Naive thymus-derived CD4-positive, alpha-beta T cell (primary cell): ENCODE data around the gene NR1H2. TPM values are rescaled to one million over a fixed set of nuclear protein-coding genes. Genes with fewer than 3 reads are reported as not detected.
A peak's percentile ranks its signal among the peaks of the same experiment; 100 is the strongest.

Source experiments
- ATAC-seq: fragments of 150-1000 bp; cut with Tn5 transposase; 2 replicates; pipeline ENCODE4 v1.10.0; 2021; ENCODE audit warnings: mild to moderate bottlenecking, moderate library complexity
- CTCF ChIA-PET: fragments of 350-600 bp; sonication (Branson Sonifier 250); formaldehyde crosslinking; loops from one replicate; lab custom pipeline; 2021; ENCODE audit warnings: antibody characterized with exemption; lab: Charles Lee
- POLR2A ChIA-PET: fragments of 350-600 bp; sonication (Branson Sonifier 250); formaldehyde crosslinking; loops from one replicate; lab custom pipeline; 2021; ENCODE audit warnings: antibody characterized with exemption, inconsistent platforms; lab: Charles Lee
- DNase-seq, 9 donors: peaks; one replicate each; pipeline versions ENCODE4 v3.0.0 to v3.0.0-alpha.2; 2020 to 2022; ENCODE audit warnings: mixed read lengths in 1 of 9
- H3K27ac ChIP-seq: one replicate; pipeline ENCODE4 v1.7.0; 2013; ENCODE audit warnings: mild to moderate bottlenecking, low read depth, low read length, moderate library complexity
- H3K27me3 ChIP-seq, 2 donors: one replicate each; pipeline ENCODE4 v1.7.0; 2013; ENCODE audit warnings: low read length in 2 of 2, mild to moderate bottlenecking in 2 of 2, moderate library complexity in 2 of 2; ENCODE audit not compliant: control insufficient read depth in 2 of 2, insufficient read depth in 2 of 2
- H3K36me3 ChIP-seq, 3 experiments: 1 replicate in 2 of 3; 2 replicates in 1 of 3; pipeline ENCODE4 v1.7.0; 2013; ENCODE audit warnings: low read length in 3 of 3, mild to moderate bottlenecking in 3 of 3, moderate library complexity in 1 of 3; ENCODE audit not compliant: insufficient read depth in 3 of 3, control insufficient read depth in 2 of 3
- H3K4me1 ChIP-seq, 2 donors: one replicate each; pipeline ENCODE4 v1.7.0; 2013; ENCODE audit warnings: low read length in 2 of 2, mild to moderate bottlenecking in 2 of 2, moderate library complexity in 1 of 2; ENCODE audit not compliant: control insufficient read depth in 2 of 2, insufficient read depth in 2 of 2
- H3K4me3 ChIP-seq: 2 replicates; pipeline ENCODE4 v1.7.0; 2013; ENCODE audit warnings: mild to moderate bottlenecking, low read length
- H3K9me3 ChIP-seq, 3 experiments: 1 replicate in 2 of 3; 2 replicates in 1 of 3; pipeline ENCODE4 v1.7.0; 2013; ENCODE audit warnings: low read length in 3 of 3; ENCODE audit not compliant: control insufficient read depth in 2 of 3
- H3K27ac Mint-ChIP-seq, 9 donors: one replicate each; pipeline ENCODE4 v1.8.0; 2020 to 2022; ENCODE audit warnings: mixed read lengths in 9 of 9, mild to moderate bottlenecking in 8 of 9, moderate library complexity in 5 of 9, inconsistent platforms in 2 of 9
- H3K27me3 Mint-ChIP-seq, 5 donors: one replicate each; pipeline ENCODE4 v1.8.0; 2021 to 2022; ENCODE audit warnings: mixed read lengths in 5 of 5, mild to moderate bottlenecking in 1 of 5
- H3K36me3 Mint-ChIP-seq, 5 donors: one replicate each; pipeline ENCODE4 v1.8.0; 2020 to 2022; ENCODE audit warnings: mixed read lengths in 5 of 5, mild to moderate bottlenecking in 3 of 5, inconsistent platforms in 1 of 5
- H3K4me1 Mint-ChIP-seq, 7 donors: one replicate each; pipeline ENCODE4 v1.8.0; 2020 to 2022; ENCODE audit warnings: mixed read lengths in 7 of 7, mild to moderate bottlenecking in 3 of 7, inconsistent platforms in 1 of 7
- H3K4me3 Mint-ChIP-seq, 10 donors: one replicate each; pipeline ENCODE4 v1.8.0; 2020 to 2022; ENCODE audit warnings: mild to moderate bottlenecking in 10 of 10, mixed read lengths in 10 of 10, moderate library complexity in 6 of 10, inconsistent platforms in 2 of 10
- H3K9me3 Mint-ChIP-seq, 11 donors: one replicate each; pipeline ENCODE4 v1.8.0; 2020 to 2022; ENCODE audit warnings: mixed read lengths in 11 of 11, mild to moderate bottlenecking in 4 of 11, inconsistent platforms in 1 of 11, moderate library complexity in 1 of 11
- intact Hi-C, 2 donors: fragments of 100-400 bp; cut with micrococcal nuclease; formaldehyde crosslinking; loops; one replicate each; pipeline ENCODE4 v1.15.1; 2023
- polyA plus RNA-seq, 2 donors: library from polyadenylated mRNA; unstranded; fragments of 300-500 nt; fragmentation: Illumina TruSeq; gene quantifications; one replicate each; pipeline ENCODE4 v1.2.3, GENCODE V29; 2021
- total RNA-seq, 6 experiments: library from RNA in 5 of 6; stranded (reverse) in 5 of 6; gene quantifications; 1 replicate in 5 of 6; 2 replicates in 1 of 6; pipeline ENCODE4 v1.2.3 and lab custom pipeline; 2021 to 2026

The NR1H2 gene
- total and polyA plus RNA-seq, 7 experiments from 2014 or later: 66.6 to 284 (median 114) TPM

- ChIA-PET CTCF (no interaction called here), POLR2A (no interaction called here)
- no peak for ATAC-seq
- no peaks in the 10 kb centered on the region for H3K9me3 Mint-ChIP-seq
- H3K27me3 ChIP-seq: no peaks in the 10 kb centered on the region
- no peaks in the 10 kb centered on the region for H3K27me3 Mint-ChIP-seq
- peaks cover 0 to 4% (median 0%) of the 10 kb centered on the region in 3 experiments for H3K36me3 ChIP-seq
- no peak overlapping the region for H3K27ac Mint-ChIP-seq
- H3K36me3 Mint-ChIP-seq: peaks cover 0 to 3% (median 0%) of the 10 kb centered on the region in 5 donors
- no peaks in the 10 kb centered on the region for H3K9me3 ChIP-seq
- intact Hi-C loops: no loop called here
- peaks cover 2 to 32% (median 27%) of the 10 kb centered on the region in 7 donors for H3K4me1 Mint-ChIP-seq
- no peak overlapping the region for H3K27ac ChIP-seq
- H3K4me1 ChIP-seq: peaks cover 1 to 4% of the 10 kb centered on the region in 2 donors
- no peak overlapping the region for H3K4me3 ChIP-seq
- H3K4me3 Mint-ChIP-seq: no peak overlapping the region
- no peak for DNase-seq
Measured at GRCh38 chr19:50371914-50372475, 4.3 kb upstream of the NR1H2 start.

- ChIA-PET POLR2A (no interaction called here), CTCF (no interaction called here)
- Mint-ChIP-seq H3K4me1 (peaks cover 12 to 37% (median 24%) of the 10 kb centered on the region in 7 donors), H3K36me3 (peaks cover 11 to 26% (median 16%) of the 10 kb centered on the region in 5 donors), H3K27me3 (no peaks in the 10 kb centered on the region), H3K27ac (peak overlapping the region; percentile 71 to 100 (median 99)), H3K9me3 (no peaks in the 10 kb centered on the region), H3K4me3 (peak overlapping the region; percentile 62 to 100 (median 96))
- H3K36me3 ChIP-seq: peaks cover 0 to 51% (median 33%) of the 10 kb centered on the region in 3 experiments
- no peaks in the 10 kb centered on the region for H3K27me3 ChIP-seq
- ATAC-seq: peak; percentile 7
- peak in 7 of 9 donors; percentile 36 to 74 (median 57) for DNase-seq
- H3K9me3 ChIP-seq: no peaks in the 10 kb centered on the region
- H3K27ac ChIP-seq: peak overlapping the region; percentile 100
- peaks cover 4 to 10% of the 10 kb centered on the region in 2 donors for H3K4me1 ChIP-seq
- intact Hi-C loops: loop anchor here (2.0 to 5.0 kb wide), 2 partner anchors 54 to 735 kb away; partner anchors contain the start of genes RRAS (in 1 of the 2) and SCAF1 (in 1 of the 2)
- H3K4me3 ChIP-seq: no peak overlapping the region
Measured at GRCh38 chr19:50377051-50377461, 799 bp downstream of the NR1H2 start.

DNA sequence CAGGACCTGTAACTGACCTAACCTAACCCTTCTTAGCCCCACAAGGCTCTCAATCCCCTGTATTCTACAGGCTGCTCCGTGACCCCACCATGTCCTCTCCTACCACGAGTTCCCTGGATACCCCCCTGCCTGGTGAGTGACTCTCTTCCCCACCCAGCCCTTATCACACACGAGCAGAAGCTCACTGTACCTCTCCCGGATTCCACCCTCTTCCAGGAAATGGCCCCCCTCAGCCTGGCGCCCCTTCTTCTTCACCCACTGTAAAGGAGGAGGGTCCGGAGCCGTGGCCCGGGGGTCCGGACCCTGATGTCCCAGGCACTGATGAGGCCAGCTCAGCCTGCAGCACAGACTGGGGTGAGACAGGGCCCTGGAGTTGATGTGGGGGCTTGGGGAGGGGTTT lies 1.3 kb downstream of the NR1H2 start:
- Histone ChIP-seq H3K9me3 (no peaks in the 10 kb centered on the region), H3K27ac (peak overlapping the region; percentile 100), H3K4me1 (peaks cover 4 to 10% of the 10 kb centered on the region in 2 donors), H3K27me3 (no peaks in the 10 kb centered on the region), H3K4me3 (no peak overlapping the region), H3K36me3 (peaks cover 0 to 56% (median 33%) of the 10 kb centered on the region in 3 experiments)
- ChIA-PET CTCF (no interaction called here), POLR2A (no interaction called here)
- Mint-ChIP-seq H3K4me3 (peak overlapping the region; percentile 58 to 100 (median 96)), H3K4me1 (peaks cover 12 to 37% (median 24%) of the 10 kb centered on the region in 7 donors), H3K9me3 (no peaks in the 10 kb centered on the region), H3K27ac (peak overlapping the region; percentile 71 to 100 (median 99)), H3K36me3 (peaks cover 11 to 26% (median 16%) of the 10 kb centered on the region in 5 donors), H3K27me3 (no peaks in the 10 kb centered on the region)
- no peak for ATAC-seq
- no peak for DNase-seq
- intact Hi-C loops: loop anchor here (2.0 to 5.0 kb wide), 2 partner anchors 53 to 735 kb away; partner anchors contain the start of genes RRAS (in 1 of the 2) and SCAF1 (in 1 of the 2)

DNA sequence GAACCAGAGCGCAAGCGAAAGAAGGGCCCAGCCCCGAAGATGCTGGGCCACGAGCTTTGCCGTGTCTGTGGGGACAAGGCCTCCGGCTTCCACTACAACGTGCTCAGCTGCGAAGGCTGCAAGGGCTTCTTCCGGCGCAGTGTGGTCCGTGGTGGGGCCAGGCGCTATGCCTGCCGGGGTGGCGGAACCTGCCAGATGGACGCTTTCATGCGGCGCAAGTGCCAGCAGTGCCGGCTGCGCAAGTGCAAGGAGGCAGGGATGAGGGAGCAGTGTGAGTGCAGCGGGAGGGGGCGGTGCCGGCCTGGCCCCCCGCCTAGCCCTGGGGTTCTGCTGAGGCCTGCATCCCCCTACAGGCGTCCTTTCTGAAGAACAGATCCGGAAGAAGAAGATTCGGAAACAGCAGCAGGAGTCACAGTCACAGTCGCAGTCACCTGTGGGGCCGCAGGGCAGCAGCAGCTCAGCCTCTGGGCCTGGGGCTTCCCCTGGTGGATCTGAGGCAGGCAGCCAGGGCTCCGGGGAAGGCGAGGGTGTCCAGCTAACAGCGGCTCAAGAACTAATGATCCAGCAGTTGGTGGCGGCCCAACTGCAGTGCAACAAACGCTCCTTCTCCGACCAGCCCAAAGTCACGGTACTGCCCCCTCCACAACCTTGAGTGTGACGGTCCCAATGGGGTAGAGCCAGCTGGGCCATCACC lies 2.1 kb downstream of the NR1H2 start:
- no peak for DNase-seq
- Mint-ChIP-seq H3K4me3 (peak overlapping the region in 7 of 10 donors; percentile 11 to 96 (median 71)), H3K9me3 (no peaks in the 10 kb centered on the region), H3K36me3 (peaks cover 11 to 26% (median 16%) of the 10 kb centered on the region in 5 donors), H3K4me1 (peaks cover 16 to 40% (median 27%) of the 10 kb centered on the region in 7 donors), H3K27me3 (no peaks in the 10 kb centered on the region), H3K27ac (peak overlapping the region in 8 of 9 donors; percentile 18 to 100 (median 90))
- Histone ChIP-seq H3K27ac (peak overlapping the region; percentile 100), H3K4me1 (peaks cover 4 to 10% of the 10 kb centered on the region in 2 donors), H3K4me3 (no peak overlapping the region), H3K9me3 (no peaks in the 10 kb centered on the region), H3K36me3 (peaks cover 0 to 58% (median 33%) of the 10 kb centered on the region in 3 experiments), H3K27me3 (no peaks in the 10 kb centered on the region)
- intact Hi-C loops: loop anchor here in 1 of 2 donors (5.0 kb wide), 1 partner anchor 736 kb away; the partner anchor contains the start of genes RRAS and SCAF1
- ChIA-PET POLR2A (interaction anchor here (0.5 to 0.6 kb wide), 2 partner anchors 47 to 99 kb away, joined by 3 read pairs; no protein-coding TSS in a partner anchor), CTCF (no interaction called here)
- no peak for ATAC-seq

DNA sequence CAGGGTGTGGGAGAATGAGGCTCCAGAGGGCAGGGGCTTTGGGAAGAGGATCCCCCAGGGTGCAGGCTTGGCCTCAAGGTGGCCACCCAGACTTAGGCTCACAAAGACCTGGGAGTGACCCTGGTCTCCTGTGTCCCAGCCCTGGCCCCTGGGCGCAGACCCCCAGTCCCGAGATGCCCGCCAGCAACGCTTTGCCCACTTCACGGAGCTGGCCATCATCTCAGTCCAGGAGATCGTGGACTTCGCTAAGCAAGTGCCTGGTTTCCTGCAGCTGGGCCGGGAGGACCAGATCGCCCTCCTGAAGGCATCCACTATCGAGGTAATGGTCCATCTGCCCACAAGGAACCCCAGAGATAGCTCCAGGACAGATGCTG lies 2.6 kb downstream of the NR1H2 start:
- peak overlapping the region in 6 of 9 donors; percentile 17 to 80 (median 42) for H3K27ac Mint-ChIP-seq

GRCh38 chr19:50379602-50380001 lies 3.3 kb downstream of the NR1H2 start:
- peaks cover 0 to 58% (median 33%) of the 10 kb centered on the region in 3 experiments for H3K36me3 ChIP-seq
- H3K4me1 Mint-ChIP-seq: peaks cover 21 to 49% (median 39%) of the 10 kb centered on the region in 7 donors
- H3K4me3 ChIP-seq: no peak overlapping the region
- H3K4me3 Mint-ChIP-seq: peak overlapping the region in 1 of 10 donors; percentile 8
- DNase-seq (no peak), ATAC-seq (no peak)
- intact Hi-C loops: loop anchor here (5.0 to 10.0 kb wide), 4 partner anchors 53 to 985 kb away; partner anchors contain the start of genes CLDND2 (in 1 of the 2), CLEC11A (in 1 of the 2), ETFB (in 1 of the 2) and MYBPC2 (in 1 of the 2)
- H3K36me3 Mint-ChIP-seq: peaks cover 11 to 26% (median 16%) of the 10 kb centered on the region in 5 donors
- no peaks in the 10 kb centered on the region for H3K9me3 ChIP-seq
- H3K9me3 Mint-ChIP-seq: peaks cover 0 to 8% (median 0%) of the 10 kb centered on the region in 11 donors
- H3K27me3 Mint-ChIP-seq: no peaks in the 10 kb centered on the region
- peaks cover 8 to 11% of the 10 kb centered on the region in 2 donors for H3K4me1 ChIP-seq
- ChIA-PET POLR2A (no interaction called here), CTCF (no interaction called here)
- H3K27ac Mint-ChIP-seq: peak overlapping the region in 4 of 9 donors; percentile 29 to 85 (median 68)
- H3K27ac ChIP-seq: no peak overlapping the region
- no peaks in the 10 kb centered on the region for H3K27me3 ChIP-seq

More for the DNA sequence above, 2.6 kb downstream of the NR1H2 start:
- Histone ChIP-seq H3K27ac (no peak overlapping the region), H3K4me1 (peaks cover 8 to 10% of the 10 kb centered on the region in 2 donors), H3K4me3 (no peak overlapping the region), H3K9me3 (no peaks in the 10 kb centered on the region), H3K27me3 (no peaks in the 10 kb centered on the region), H3K36me3 (peaks cover 0 to 58% (median 33%) of the 10 kb centered on the region in 3 experiments)
- Mint-ChIP-seq H3K4me3 (peak overlapping the region in 1 of 10 donors; percentile 33), H3K4me1 (peaks cover 20 to 45% (median 32%) of the 10 kb centered on the region in 7 donors), H3K27me3 (no peaks in the 10 kb centered on the region), H3K36me3 (peaks cover 11 to 26% (median 16%) of the 10 kb centered on the region in 5 donors), H3K9me3 (peaks cover 0 to 4% (median 0%) of the 10 kb centered on the region in 11 donors)
- ChIA-PET POLR2A (interaction anchor here (0.6 kb wide), 1 partner anchor 46 kb away, joined by 3 read pairs; no protein-coding TSS in a partner anchor), CTCF (no interaction called here)
- DNase-seq: no peak
- intact Hi-C loops: loop anchor here in 1 of 2 donors (5.0 kb wide), 1 partner anchor 737 kb away; the partner anchor contains the start of genes RRAS and SCAF1
- ATAC-seq: no peak
